Skeletal muscle satellite cell (primary cell): ENCODE measurements around the gene BCL2.

ENCODE experiments used
- H3K27me3 ChIP-seq: 2 replicates; pipeline ENCODE4 v1.7.0; 2013; ENCODE audit warnings: low read length; ENCODE audit not compliant: control insufficient read depth, insufficient read depth
- H3K36me3 ChIP-seq: 2 replicates; pipeline ENCODE4 v1.7.0; 2013; ENCODE audit warnings: mild to moderate bottlenecking, control low read depth, low read length; ENCODE audit not compliant: insufficient read depth
- H3K4me1 ChIP-seq: 2 replicates; pipeline ENCODE4 v1.7.0; 2013; ENCODE audit warnings: low read length; ENCODE audit not compliant: control insufficient read depth, insufficient read depth
- H3K4me2 ChIP-seq: 2 replicates; pipeline ENCODE4 v1.7.0; 2013; ENCODE audit warnings: mild to moderate bottlenecking, low read length
- H3K4me3 ChIP-seq: 2 replicates; pipeline ENCODE4 v1.7.0; 2013; ENCODE audit warnings: low read length
- H3K9ac ChIP-seq: 2 replicates; pipeline ENCODE4 v1.7.0; 2013; ENCODE audit warnings: mild to moderate bottlenecking, low read depth, low read length, moderate library complexity
- H3K9me3 ChIP-seq: replicated peaks from 2 replicates; pipeline ENCODE4 v1.7.0; 2013; ENCODE audit warnings: mild to moderate bottlenecking, control low read depth, low read length

BCL2 gene

DNA sequence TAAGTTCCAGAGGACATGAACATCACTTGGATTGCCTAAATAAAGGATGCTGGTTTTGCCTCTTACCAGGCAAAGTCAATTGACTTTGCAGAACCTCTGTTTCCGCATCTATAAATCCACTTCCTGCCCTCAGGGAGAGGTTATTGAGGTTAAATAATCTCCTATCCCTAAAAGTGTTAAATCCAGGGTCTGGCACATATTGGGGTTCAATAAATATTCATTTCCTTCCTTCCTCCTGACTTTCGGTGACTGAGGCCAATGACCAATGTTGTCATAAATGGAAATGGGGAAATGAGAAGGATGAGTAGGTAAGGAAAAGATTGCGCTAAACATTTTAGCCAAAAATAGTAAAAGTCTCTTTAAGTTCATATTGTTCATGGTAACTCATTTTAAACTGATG lies 16.0 kb downstream of the BCL2 start:
- no peak overlapping the region for H3K9ac ChIP-seq
- no peaks in the 10 kb centered on the region for H3K9me3 ChIP-seq
- H3K4me1 ChIP-seq, result no peaks in the 10 kb centered on the region
- no peaks in the 10 kb centered on the region for H3K27me3 ChIP-seq
- no peaks in the 10 kb centered on the region for H3K36me3 ChIP-seq
- no peak overlapping the region for H3K4me2 ChIP-seq
- H3K4me3 ChIP-seq, result no peak overlapping the region

DNA sequence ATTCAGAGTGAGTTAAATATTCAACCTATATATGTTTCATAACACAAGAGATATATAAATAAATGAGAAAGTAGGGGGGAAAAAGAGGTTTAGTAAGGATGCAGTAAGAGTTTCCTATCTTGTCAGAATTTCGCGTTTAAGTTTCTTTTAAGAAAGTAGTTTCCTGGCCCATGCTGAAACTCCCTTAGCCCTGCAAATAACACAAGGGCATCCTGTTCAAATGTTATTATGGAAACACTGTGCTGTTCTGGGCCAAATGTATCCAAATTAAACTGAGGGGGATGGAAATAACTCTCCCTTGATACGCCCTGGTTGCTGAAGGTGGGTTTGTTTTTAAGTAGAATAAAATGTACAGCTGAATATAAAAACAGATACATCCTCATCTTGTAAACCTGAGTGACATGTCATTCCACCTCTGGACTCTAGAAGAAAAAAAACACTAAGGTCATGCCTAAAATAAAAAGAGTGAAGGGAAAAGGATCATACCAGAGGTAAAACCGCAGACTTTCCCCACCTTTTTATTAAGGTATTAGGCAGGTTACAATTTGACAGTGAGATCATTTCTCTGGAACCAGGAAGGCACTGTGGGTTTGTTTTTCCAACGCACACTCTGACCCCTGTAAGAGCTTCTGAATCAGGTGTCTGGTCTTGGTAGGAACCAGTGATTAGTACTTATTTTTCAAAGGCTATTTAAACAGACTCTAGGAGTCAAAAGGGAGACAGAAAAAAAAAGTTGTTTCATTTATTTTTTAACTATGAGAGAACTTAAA lies 16.7 kb downstream of the BCL2 start:
- Histone ChIP-seq H3K36me3 (no peaks in the 10 kb centered on the region), H3K4me3 (no peak overlapping the region), H3K27me3 (no peaks in the 10 kb centered on the region), H3K4me1 (no peaks in the 10 kb centered on the region), H3K9me3 (no peaks in the 10 kb centered on the region), H3K4me2 (no peak overlapping the region), H3K9ac (no peak overlapping the region)

DNA sequence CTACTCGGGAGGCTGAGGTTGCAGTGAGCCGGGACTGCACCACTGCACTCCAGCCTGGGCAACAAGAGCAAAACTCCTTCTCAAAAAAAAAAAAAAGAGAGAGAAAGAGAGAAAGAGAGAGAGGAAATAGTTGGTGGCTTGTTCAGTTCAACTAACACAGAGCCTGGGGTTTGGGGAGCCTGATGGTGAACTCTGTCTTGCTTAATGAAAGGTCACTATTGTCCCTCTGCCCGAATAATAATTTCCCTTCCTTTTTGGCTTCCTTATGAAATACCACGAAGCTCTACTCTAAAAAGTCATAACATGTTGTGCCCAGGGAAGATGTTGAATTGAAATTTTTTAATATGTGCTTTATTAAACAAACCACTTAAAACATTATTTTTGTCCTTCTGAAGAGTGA lies 17.3 kb downstream of the BCL2 start:
- no peaks in the 10 kb centered on the region for H3K27me3 ChIP-seq
- H3K4me3 ChIP-seq, result no peak overlapping the region
- no peaks in the 10 kb centered on the region for H3K4me1 ChIP-seq
- no peaks in the 10 kb centered on the region for H3K9me3 ChIP-seq
- no peaks in the 10 kb centered on the region for H3K36me3 ChIP-seq
- no peak overlapping the region for H3K9ac ChIP-seq
- H3K4me2 ChIP-seq, result no peak overlapping the region

DNA sequence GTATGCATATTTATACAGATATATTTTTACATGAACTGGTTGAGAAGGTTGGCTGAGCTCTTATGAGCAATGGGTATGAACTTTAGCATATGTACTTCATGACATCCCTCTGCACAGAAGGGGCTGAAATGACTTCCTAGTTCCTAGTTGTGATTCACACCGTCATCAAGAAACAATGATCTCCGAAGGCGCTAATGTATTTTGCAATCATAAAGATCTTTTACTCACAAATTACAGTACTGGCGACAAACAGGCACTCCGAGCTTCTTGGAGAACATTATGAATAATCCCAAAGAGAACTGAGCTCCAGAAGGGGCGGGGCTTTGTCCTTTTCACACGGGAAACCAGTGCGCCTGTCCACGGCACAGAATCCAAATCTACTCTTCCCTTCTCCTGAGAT lies 18.1 kb downstream of the BCL2 start:
- no peak overlapping the region for H3K4me3 ChIP-seq
- H3K27me3 ChIP-seq, result no peaks in the 10 kb centered on the region
- no peak overlapping the region for H3K9ac ChIP-seq
- H3K4me2 ChIP-seq, result peak overlapping the region; percentile 14
- no peaks in the 10 kb centered on the region for H3K9me3 ChIP-seq
- no peaks in the 10 kb centered on the region for H3K36me3 ChIP-seq
- no peaks in the 10 kb centered on the region for H3K4me1 ChIP-seq

GRCh38 chr18:63299837-63300745 lies 19.5 kb downstream of the BCL2 start:
- Histone ChIP-seq H3K27me3 (no peaks in the 10 kb centered on the region), H3K36me3 (no peaks in the 10 kb centered on the region), H3K4me3 (no peak overlapping the region), H3K4me1 (no peaks in the 10 kb centered on the region), H3K9ac (no peak overlapping the region), H3K9me3 (no peaks in the 10 kb centered on the region), H3K4me2 (no peak overlapping the region)

DNA sequence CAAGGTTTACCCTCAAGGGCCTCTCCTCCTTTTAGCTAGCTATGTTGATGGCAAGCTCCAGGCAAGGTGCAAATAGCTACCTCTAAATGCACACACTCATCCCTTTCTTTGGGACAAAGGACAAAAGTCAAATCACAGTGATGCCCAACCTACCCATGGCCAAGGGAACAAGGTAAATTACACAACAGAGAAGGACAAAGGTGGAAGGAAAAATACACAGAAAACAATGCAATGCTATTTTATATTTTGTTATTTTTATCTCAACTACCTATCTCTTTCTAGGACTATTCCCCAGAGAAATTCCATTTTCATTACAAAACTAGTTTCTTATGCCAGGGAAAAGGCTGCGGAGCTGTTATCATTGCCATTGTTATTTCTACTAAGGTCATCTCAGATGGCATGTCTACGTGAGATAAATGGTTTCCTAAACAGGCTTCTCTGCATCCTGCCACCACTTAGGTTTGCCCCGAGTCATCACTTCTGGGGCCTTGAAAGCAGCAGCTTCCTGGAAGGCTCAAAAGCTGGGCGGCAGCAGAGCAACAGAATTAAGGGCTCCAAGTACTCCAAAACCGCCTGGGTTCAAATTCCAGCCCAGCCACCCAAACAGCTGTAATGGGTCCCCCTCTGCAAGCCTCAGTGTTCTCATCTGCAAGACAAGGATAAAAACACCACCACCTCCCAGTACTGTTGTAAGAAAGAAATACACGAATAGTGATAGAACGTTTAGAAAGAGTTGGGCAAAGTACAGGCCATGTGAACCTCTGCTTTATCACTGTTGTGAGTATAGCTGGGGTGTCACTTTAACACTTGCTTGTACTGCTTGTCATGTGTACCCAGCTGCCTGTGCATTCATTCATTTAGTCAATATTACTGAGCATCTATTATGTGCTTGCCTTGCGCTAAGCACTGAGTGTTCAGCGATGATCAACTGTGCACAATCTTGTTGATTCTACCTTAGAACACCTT lies 20.9 kb downstream of the BCL2 start:
- no peak overlapping the region for H3K4me3 ChIP-seq
- H3K4me2 ChIP-seq, result no peak overlapping the region
- no peaks in the 10 kb centered on the region for H3K4me1 ChIP-seq

DNA sequence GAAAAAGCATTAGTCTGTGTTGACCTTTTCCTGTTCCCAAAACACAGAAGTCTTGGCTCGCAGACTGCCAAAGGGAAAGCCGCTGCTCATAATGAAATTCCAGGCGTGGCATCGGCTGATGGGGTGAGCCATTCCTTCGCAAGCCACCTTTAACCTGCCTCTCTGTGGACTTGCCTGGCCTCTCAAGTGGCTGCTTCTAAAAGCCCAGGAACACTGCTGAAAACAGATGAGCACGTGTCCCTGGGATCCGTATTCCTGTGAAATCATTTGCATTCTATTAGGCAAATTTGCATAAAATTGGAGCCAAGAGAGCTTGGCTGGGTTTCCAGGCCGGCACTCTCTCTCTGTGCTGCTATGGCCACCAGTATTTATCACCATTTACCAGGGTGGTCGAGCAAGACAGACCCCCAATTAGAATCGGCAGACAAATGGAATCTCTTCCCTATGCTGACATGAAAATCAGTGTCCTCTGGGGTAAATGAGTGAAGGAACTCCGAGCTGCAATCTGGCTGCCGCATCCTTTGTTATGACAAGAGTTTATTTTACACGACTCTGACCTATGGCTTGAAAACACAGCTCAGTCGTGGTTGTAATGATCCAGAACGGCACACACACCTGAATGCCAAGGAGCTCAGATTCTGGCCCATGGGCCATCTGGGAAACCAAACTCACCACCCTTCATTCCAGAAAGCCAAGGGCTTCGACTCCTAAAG lies 21.7 kb downstream of the BCL2 start:
- H3K9ac ChIP-seq, result no peak overlapping the region
- no peaks in the 10 kb centered on the region for H3K9me3 ChIP-seq
- no peaks in the 10 kb centered on the region for H3K36me3 ChIP-seq
- no peak overlapping the region for H3K4me2 ChIP-seq
- H3K4me1 ChIP-seq, result no peaks in the 10 kb centered on the region
- no peak overlapping the region for H3K4me3 ChIP-seq
- no peaks in the 10 kb centered on the region for H3K27me3 ChIP-seq

More for the DNA sequence above, 20.9 kb downstream of the BCL2 start:
- H3K36me3 ChIP-seq, result no peaks in the 10 kb centered on the region
- no peaks in the 10 kb centered on the region for H3K9me3 ChIP-seq
- no peak overlapping the region for H3K9ac ChIP-seq
- H3K27me3 ChIP-seq, result no peaks in the 10 kb centered on the region

- H3K36me3 ChIP-seq, result no peaks in the 10 kb centered on the region
- H3K4me1 ChIP-seq, result no peaks in the 10 kb centered on the region
- no peak overlapping the region for H3K4me2 ChIP-seq
- H3K9ac ChIP-seq, result no peak overlapping the region
- H3K9me3 ChIP-seq, result no peaks in the 10 kb centered on the region
- no peak overlapping the region for H3K4me3 ChIP-seq
- H3K27me3 ChIP-seq, result no peaks in the 10 kb centered on the region
Measured at GRCh38 chr18:63293935-63294334, 25.6 kb downstream of the BCL2 start.

- Histone ChIP-seq H3K4me2 (no peak overlapping the region), H3K4me3 (no peak overlapping the region), H3K9me3 (no peaks in the 10 kb centered on the region), H3K27me3 (no peaks in the 10 kb centered on the region), H3K4me1 (no peaks in the 10 kb centered on the region), H3K36me3 (no peaks in the 10 kb centered on the region), H3K9ac (no peak overlapping the region)
Measured at GRCh38 chr18:63292831-63293683, 26.5 kb downstream of the BCL2 start.

DNA sequence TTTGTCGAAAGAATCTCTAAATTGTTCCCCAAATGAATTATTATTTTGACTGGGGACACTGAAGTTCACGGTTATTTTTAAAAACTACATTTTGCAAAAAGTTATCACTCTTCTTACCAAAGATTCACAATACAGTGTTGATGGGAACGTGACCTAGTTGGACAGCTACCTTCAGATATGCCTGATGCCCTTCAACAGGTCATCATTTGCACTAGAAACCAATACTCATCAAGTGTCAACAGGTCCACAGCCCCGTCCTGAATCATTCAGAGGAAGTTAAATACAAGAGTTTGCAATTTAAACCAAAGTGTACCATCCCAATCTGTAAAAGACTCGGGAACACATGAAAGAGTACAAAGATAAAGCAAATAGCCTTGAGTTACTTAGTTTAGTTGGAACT lies 28.3 kb downstream of the BCL2 start:
- no peak overlapping the region for H3K4me3 ChIP-seq
- H3K4me1 ChIP-seq, result no peaks in the 10 kb centered on the region
- H3K9me3 ChIP-seq, result no peaks in the 10 kb centered on the region
- no peaks in the 10 kb centered on the region for H3K36me3 ChIP-seq
- peaks cover 5% of the 10 kb centered on the region for H3K27me3 ChIP-seq
- no peak overlapping the region for H3K9ac ChIP-seq
- no peak overlapping the region for H3K4me2 ChIP-seq
